Lower leg skin (tissue), 3 donors: ENCODE measurements around the gene FOXS1.

Experiments used
- CTCF ChIP-seq, 3 donors: fragments of 450-650 bp; IDR thresholded peaks; one replicate each; pipeline ENCODE4 v1.5.1; 2016; ENCODE audit warnings: antibody characterized with exemption in 3 of 3, mild to moderate bottlenecking in 3 of 3, moderate library complexity in 2 of 3
- POLR2A ChIP-seq, 2 donors: fragments of 450-650 bp; IDR thresholded peaks; one replicate each; pipeline ENCODE4 v1.6.1; 2016 to 2017; ENCODE audit warnings: antibody characterized with exemption in 2 of 2, mild to moderate bottlenecking in 1 of 2, moderate library complexity in 1 of 2

GRCh38 chr20:31857861-31858759 lies 12.7 kb upstream of the FOXS1 start:
- TF ChIP-seq CTCF (IDR thresholded peaks at IDR 0.05) = no peak
- no peak for TF ChIP-seq POLR2A (IDR thresholded peaks at IDR 0.05)
